ENCODE measurements around the gene PXDN. TPM values are rescaled to one million over a fixed set of nuclear protein-coding genes. Genes with fewer than 3 reads are reported as not detected.
"Not testable (repeated sequence)": the region's sequence is repeated elsewhere in the genome, so short reads cannot be mapped to it uniquely, and the experiment has no call there.

PXDN gene
- total RNA-seq, 2 donors from 2014 or later = not detected

DNA sequence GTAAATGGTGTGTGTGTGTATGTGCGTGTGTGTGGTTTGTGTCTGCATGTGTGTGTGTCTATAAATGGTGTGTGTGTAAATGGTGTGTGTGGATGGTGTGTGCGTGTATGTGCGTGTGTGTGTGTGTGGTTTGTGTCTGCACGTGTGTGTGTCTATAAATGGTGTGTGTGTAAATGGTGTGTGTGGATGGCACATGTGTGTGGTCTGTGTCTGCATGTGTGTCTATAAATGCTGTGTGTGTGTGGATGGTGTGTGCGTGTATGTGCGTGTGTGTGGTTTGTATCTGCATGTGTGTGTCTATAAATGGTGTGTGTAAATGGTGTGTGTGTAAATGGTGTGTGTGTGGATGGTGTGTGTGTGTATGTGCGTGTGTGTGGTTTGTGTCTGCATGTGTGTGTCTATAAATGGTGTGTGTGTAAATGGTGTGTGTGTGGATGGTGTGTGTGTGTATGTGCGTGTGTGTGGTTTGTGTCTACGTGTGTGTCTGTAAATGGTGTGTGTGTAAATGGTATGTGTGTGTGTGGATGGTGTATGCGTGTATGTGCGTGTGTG is 64.8 kb downstream of the PXDN start:
- H3K27me3 Mint-ChIP-seq; H3K4me3 Mint-ChIP-seq; H3K27ac Mint-ChIP-seq; H3K4me1 Mint-ChIP-seq; ATAC-seq (replicated peaks); H3K36me3 Mint-ChIP-seq (ENCODE audit: low read depth); H3K9me3 Mint-ChIP-seq: not testable (repeated sequence)

DNA sequence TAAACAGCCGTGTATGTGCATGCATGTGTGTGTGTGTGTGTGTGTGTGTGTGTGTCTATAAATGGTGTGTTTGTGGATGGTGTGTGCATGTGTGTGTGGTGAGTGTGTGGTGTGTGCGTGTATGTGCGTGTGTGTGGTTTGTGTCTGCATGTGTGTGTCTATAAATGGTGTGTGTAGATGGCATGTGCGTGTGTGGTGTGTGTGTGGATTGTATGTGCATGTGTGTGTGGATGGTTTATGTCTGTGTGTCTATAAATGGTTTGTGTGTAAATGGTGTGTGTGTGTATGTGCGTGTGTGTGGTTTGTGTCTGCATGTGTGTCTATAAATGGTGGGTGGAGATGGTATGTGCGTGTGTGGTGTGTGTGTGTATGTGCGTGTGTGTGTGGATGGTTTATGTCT is 65.2 kb downstream of the PXDN start:
- H3K9me3 Mint-ChIP-seq; H3K36me3 Mint-ChIP-seq (ENCODE audit: low read depth); H3K27me3 Mint-ChIP-seq; H3K4me1 Mint-ChIP-seq; H3K27ac Mint-ChIP-seq; H3K4me3 Mint-ChIP-seq; ATAC-seq (replicated peaks): not testable (repeated sequence)

DNA sequence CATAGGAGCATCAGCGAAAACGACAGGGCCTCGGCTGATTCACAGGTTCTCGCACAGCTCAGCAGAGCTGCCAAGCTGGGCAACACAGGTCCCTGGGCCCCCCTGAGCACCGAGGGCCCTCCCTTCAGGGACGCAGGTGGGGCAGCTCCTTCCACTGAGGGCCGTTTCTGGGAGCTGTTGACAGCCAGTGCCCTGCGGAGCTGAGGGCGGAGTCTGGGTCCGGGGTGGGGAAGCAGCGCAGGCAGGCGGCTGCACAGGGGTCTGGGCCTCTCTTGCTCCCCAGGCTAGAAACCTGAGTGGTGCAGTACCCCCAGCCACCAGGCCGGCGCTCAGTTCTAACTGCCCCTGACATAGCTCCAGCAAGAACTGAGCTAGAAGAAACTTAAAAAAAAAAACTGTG is 65.7 kb downstream of the PXDN start:
- Mint-ChIP-seq H3K27me3 (peaks cover 3% of the 10 kb centered on the region), H3K4me1 (no peaks in the 10 kb centered on the region), H3K27ac (no peak overlapping the region), H3K4me3 (no peak overlapping the region), H3K36me3 (ENCODE audit: low read depth) (no peaks in the 10 kb centered on the region), H3K9me3 (no peaks in the 10 kb centered on the region)
- ATAC-seq (replicated peaks) = no peak

DNA sequence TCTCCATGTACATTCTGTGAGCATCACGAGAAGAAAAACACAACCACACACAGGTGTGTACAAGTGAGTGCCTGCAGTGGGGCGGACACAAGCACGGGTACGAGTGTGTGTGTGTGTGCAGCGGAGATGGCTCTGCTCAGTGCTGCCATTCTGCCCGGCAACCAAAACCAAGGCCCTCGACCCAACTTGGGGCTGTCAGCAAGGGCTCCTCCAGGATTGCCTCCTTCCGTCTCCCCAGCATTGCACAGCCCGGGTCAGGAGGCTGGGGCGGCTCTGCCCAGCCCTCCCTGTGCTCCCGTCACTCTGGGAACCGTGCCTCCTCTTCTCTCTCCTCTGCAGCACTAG is 66.5 kb downstream of the PXDN start:
- no peak for ATAC-seq (replicated peaks)
- no peaks in the 10 kb centered on the region for H3K9me3 Mint-ChIP-seq
- no peaks in the 10 kb centered on the region for H3K4me1 Mint-ChIP-seq
- H3K36me3 Mint-ChIP-seq (ENCODE audit: low read depth) = no peaks in the 10 kb centered on the region
- H3K27me3 Mint-ChIP-seq = peaks cover 3% of the 10 kb centered on the region
- H3K27ac Mint-ChIP-seq = no peak overlapping the region
- H3K4me3 Mint-ChIP-seq = no peak overlapping the region

DNA sequence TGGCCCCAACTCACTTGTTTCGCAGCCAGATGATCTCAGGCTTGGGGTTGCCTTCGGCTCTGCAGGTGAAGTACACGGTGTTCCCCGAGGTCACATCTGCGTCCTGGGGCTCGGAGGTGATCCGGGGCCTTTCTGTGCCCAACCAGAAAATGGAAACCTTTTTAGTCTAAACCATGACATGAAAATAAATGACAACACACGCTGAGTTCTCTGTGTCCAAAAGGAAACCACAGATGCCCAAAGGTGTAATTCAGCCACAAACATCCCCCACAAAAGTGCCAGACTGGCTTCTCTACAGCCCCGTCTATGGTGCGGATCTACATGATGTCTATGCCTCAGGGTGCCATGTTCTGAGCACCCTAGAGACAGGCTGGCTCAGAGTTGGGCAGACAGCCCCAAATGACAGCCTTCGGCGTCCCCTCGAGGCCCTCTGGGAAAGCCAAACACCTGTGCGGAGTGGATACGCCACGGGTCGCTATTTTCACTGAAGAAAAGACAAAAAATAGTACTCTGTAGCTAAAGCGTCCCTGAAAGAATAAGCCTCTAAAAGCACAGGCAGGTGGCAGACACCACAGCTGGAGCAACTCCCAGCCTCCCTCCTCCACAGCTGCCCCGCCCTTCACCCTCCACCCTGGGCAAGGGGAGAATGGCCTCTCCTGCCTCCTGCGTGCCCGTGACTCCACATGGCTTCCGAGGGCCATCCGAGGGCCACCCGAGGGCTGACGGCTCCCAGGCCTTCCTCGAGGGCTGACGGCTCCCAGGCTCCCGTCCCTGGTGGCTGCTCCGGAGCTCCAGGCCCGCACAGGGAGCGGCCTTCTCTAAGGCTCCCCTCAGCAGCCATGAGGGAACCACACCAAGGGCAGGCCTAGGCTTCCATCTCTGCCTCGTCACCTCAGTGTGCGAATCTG is 67.1 kb downstream of the PXDN start:
- no peak for ATAC-seq (replicated peaks)
- Mint-ChIP-seq H3K27me3 (peaks cover 3% of the 10 kb centered on the region), H3K4me1 (no peaks in the 10 kb centered on the region), H3K9me3 (no peaks in the 10 kb centered on the region), H3K36me3 (ENCODE audit: low read depth) (no peaks in the 10 kb centered on the region), H3K4me3 (no peak overlapping the region), H3K27ac (no peak overlapping the region)

DNA sequence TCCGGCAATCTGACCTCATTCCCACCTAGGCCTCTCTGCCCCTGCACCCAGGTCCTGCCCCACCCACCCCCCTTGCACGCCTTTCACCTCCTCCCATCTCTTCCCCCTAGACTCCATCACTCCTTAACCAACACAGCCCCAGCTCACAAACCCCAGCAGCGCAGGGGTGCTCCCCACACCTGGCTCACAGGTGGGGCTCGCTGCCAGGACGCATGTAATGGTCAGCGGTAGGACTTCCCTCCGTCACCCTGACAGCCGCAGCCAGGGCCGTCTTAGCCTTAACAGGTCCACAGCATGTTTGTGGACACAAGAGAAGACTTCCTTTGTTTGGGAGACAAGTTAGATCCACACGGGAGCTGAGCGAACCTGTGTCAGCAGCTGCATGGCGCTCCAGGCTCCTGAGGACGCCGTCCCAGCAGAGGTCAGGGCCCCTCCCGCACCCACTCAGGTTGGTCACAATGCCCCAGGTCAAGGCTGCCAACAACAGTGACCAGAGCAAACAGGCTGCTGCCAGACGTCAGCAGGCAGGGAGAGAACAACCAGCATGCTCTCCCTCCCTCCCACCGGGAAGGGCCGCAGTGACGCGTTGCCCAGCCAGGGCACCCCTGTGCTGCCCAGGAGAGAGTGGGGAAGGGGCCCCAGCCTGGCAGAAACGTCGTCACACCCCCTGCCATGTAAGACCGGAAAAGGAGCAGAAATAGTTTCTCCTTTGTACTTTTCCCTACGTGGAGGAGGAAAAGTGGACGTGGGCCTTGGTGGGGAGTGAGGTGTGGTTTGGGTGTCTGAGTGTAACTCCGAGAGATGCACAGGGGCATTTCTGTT is 68.0 kb downstream of the PXDN start:
- no peak for ATAC-seq (replicated peaks)
- no peaks in the 10 kb centered on the region for H3K4me1 Mint-ChIP-seq
- no peaks in the 10 kb centered on the region for H3K36me3 Mint-ChIP-seq (ENCODE audit: low read depth)
- H3K27ac Mint-ChIP-seq = no peak overlapping the region
- H3K9me3 Mint-ChIP-seq = no peaks in the 10 kb centered on the region
- H3K27me3 Mint-ChIP-seq = peaks cover 3% of the 10 kb centered on the region
- H3K4me3 Mint-ChIP-seq = no peak overlapping the region

DNA sequence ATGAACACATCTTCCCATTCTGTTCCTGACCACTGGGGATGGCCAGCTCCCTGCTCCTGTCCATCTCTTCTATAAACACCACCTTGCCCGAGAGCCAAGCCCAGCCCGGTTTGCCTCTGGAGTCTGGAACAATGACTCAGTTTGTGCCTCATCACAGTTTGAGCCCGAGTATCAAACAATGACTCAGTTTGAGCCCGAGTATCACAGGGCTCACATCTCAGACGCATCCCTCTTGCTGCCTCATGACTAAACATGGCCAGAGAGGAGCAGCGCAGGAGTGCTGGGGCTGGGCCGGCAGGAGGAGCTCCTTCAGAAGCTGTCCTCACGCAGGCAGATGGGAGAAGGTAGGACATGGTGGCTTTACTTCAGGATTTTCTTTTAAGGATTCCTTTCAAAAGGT is 68.7 kb downstream of the PXDN start:
- no peak for ATAC-seq (replicated peaks)
- no peaks in the 10 kb centered on the region for H3K9me3 Mint-ChIP-seq
- H3K27me3 Mint-ChIP-seq = peaks cover 3% of the 10 kb centered on the region
- no peak overlapping the region for H3K4me3 Mint-ChIP-seq
- no peaks in the 10 kb centered on the region for H3K4me1 Mint-ChIP-seq
- no peak overlapping the region for H3K27ac Mint-ChIP-seq
- H3K36me3 Mint-ChIP-seq (ENCODE audit: low read depth) = no peaks in the 10 kb centered on the region

DNA sequence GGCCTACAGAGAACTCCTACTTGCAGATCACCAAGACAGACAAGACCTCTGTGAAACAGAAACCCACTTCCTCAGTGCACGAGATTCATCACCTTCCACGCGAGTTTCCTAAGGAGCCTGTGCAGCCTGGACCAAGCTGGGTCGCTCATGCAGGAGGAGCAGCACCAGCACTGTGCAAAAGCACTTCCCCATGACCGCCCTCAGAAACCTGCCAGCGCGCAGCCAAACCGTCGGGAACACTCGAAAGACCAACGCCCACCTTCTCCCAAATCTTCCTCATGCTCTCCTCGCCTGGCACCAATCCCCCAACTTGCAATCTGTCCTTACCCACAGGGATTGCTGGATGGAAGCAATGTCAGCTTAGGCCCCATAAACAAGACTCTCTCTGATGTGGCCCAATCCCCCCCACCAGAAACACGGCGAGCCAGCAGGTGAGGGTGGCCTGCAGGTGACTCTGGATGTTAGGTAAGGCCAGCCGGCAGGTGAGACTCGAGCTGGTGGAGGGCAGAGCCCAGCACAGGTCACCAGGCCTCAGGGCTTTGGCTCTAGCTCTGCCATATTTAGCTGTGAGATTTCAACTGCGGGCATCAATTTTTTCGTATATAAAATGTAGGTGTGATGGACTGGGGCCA is 69.4 kb downstream of the PXDN start:
- Mint-ChIP-seq H3K27ac (no peak overlapping the region), H3K4me1 (no peaks in the 10 kb centered on the region), H3K27me3 (peaks cover 3% of the 10 kb centered on the region), H3K9me3 (no peaks in the 10 kb centered on the region), H3K36me3 (ENCODE audit: low read depth) (no peaks in the 10 kb centered on the region), H3K4me3 (no peak overlapping the region)
- ATAC-seq (replicated peaks) = no peak

DNA sequence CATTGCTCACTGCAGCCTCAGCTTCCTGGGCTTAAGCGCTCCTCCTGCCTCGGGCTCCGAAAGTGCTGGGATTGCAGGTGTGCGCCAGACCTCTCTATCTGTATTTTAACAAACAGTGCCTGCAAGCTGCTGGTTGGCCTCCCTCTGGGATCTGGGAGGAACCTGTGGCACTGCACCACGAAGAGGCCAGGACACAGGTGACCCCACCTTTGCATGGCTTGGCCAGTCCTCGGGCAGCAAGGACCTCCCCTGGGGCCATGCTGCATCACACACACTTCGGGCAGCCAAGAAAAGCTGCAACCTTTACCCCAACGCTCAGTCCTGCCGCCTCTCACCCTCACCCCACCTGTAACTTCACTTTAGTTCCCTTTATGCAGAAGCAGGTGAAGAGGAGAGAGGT is 70.0 kb downstream of the PXDN start:
- Mint-ChIP-seq H3K9me3 (no peaks in the 10 kb centered on the region), H3K27me3 (peaks cover 3% of the 10 kb centered on the region), H3K4me3 (no peak overlapping the region), H3K27ac (no peak overlapping the region), H3K36me3 (ENCODE audit: low read depth) (no peaks in the 10 kb centered on the region), H3K4me1 (no peaks in the 10 kb centered on the region)
- ATAC-seq (replicated peaks) = no peak

DNA sequence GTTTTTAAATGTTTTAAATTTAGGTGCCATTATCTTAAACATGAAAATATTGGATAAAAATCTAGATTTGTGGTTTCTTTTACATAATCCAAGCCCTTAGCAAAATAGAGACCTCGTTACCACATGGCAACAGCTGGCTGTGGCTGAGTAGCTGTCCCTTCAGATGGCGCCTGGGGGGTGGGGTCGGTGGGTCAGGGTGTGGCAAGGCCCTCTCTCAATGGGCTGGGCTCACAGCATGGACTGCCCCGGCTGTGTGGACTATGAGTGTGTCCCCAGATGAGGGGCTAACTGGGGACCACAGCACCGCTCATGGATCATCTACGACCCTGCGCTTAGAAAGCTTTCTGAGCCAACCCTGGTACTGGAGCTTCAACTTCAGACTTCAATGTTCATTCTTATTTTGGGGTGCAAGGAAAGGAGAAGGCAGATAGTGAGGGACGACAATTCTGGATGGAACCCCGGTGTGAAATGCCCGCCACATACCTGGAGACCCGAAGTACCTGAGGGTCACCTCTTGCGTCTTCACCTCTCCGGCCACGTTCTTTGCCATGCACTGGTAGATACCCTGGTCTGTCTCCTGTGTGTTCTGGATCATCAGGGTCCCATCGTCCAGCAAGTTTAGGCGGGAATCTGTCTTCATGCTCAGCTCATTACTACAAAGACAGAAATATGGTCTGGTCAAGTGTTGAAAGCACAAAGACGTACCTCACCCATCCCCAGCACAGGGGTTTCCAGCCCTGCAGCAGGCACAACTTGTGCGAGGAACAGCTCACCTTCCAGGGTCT is 71.0 kb downstream of the PXDN start:
- Mint-ChIP-seq H3K36me3 (ENCODE audit: low read depth) (no peaks in the 10 kb centered on the region), H3K27me3 (peaks cover 3% of the 10 kb centered on the region), H3K27ac (no peak overlapping the region), H3K9me3 (no peaks in the 10 kb centered on the region), H3K4me3 (no peak overlapping the region), H3K4me1 (no peaks in the 10 kb centered on the region)
- no peak for ATAC-seq (replicated peaks)

DNA sequence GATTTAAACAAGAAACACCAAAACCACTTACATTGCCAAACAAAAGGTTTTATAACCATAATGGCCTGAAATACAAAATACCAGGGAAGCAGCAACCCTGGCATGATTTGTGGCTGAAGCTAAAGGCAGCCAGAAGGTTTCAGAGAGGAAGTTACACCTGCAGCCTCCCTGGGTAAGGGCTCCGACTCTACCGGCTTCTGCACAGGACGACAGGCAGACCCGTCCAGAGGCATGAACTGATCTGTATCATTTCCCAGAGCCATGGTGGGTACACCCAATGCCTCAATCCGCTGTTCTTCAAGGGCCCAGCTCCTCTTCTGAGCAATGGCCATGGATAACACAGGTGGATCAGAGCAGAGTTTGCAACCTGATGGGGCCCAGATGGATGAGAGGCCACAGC is 71.6 kb downstream of the PXDN start:
- Mint-ChIP-seq H3K36me3 (ENCODE audit: low read depth) (no peaks in the 10 kb centered on the region), H3K4me3 (no peak overlapping the region), H3K27ac (no peak overlapping the region), H3K9me3 (no peaks in the 10 kb centered on the region), H3K4me1 (no peaks in the 10 kb centered on the region), H3K27me3 (peaks cover 3% of the 10 kb centered on the region)
- no peak for ATAC-seq (replicated peaks)

DNA sequence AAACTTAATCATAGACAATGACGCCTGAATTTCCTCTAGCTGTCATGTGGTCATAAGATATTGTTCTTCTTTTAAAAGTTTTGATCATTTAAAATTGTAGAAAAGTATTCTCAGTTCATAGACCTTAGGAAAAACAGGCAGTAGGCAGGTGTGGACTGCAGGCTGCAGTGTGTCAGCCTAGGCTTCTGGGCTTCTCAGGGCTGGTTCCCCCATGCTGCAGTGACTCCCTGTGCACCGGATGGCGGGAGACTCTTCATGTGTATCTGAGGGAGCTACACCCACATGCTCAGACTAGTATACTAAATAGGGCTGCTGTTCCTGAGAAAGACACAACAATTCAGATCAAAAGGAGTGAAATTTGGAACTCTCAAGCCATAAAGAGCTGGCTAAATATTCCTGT is 72.4 kb downstream of the PXDN start:
- H3K27me3 Mint-ChIP-seq = peaks cover 3% of the 10 kb centered on the region
- no peaks in the 10 kb centered on the region for H3K4me1 Mint-ChIP-seq
- H3K4me3 Mint-ChIP-seq = no peak overlapping the region
- no peak overlapping the region for H3K27ac Mint-ChIP-seq
- H3K9me3 Mint-ChIP-seq = no peaks in the 10 kb centered on the region
- H3K36me3 Mint-ChIP-seq (ENCODE audit: low read depth) = no peaks in the 10 kb centered on the region
- no peak for ATAC-seq (replicated peaks)

DNA sequence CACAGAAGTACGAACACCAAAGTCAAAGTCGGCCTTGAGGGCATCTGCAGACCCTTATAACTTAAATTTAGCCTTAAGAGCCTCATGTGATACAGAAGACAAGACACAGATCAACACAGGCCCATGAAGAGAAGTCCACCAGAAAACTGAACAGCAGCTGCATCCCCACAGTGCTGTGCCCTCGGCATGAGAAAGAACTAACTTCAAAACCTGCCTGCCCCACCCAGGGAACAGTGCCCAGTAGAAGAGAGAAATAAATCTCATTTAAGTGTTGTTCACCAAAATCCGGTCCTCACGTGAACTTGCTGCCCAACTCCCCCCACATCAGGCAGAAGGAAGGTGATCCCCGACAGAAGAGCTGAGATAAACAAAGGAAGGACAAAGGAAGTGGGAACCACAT is 73.7 kb downstream of the PXDN start:
- Mint-ChIP-seq H3K4me1 (no peaks in the 10 kb centered on the region), H3K9me3 (no peaks in the 10 kb centered on the region), H3K36me3 (ENCODE audit: low read depth) (no peaks in the 10 kb centered on the region), H3K4me3 (no peak overlapping the region), H3K27me3 (peaks cover 3% of the 10 kb centered on the region), H3K27ac (no peak overlapping the region)
- ATAC-seq (replicated peaks) = no peak
